GM12878 (cell line): ENCODE results near the gene PEF1. TPM values are rescaled to one million over a fixed set of nuclear protein-coding genes. Genes with fewer than 3 reads are reported as not detected.

Experiments
- BRCA1 ChIP-seq: IDR thresholded peaks from 2 replicates; pipeline ENCODE4 v1.6.1; 2011; ENCODE audit warnings: low read depth, low read length, improper control_type of control experiment
- CBFB ChIP-seq: IDR thresholded peaks from 2 replicates; pipeline ENCODE4 v1.6.1; 2016; ENCODE audit warnings: antibody characterized with exemption, low read depth
- CHD2 ChIP-seq: IDR thresholded peaks from 2 replicates; pipeline ENCODE4 v1.6.1; 2011; ENCODE audit warnings: low read depth, low read length, improper control_type of control experiment, borderline replicate concordance
- ETV6 ChIP-seq, 2 experiments: fragments of 450-650 bp in 1 of 2; IDR thresholded peaks in 1 of 2; conservative IDR thresholded peaks in 1 of 2; 2 replicates each; pipeline ENCODE4 v1.6.1; 2014; ENCODE audit warnings: antibody characterized with exemption in 1 of 2, borderline replicate concordance in 1 of 2, low read depth in 1 of 2, mild to moderate bottlenecking in 1 of 2, moderate library complexity in 1 of 2
- GATAD2B ChIP-seq: fragments of 450-650 bp; conservative IDR thresholded peaks from 2 replicates; pipeline ENCODE4 v1.6.1; 2017; ENCODE audit warnings: low read depth, mild to moderate bottlenecking, moderate library complexity
- KAT2A ChIP-seq: conservative IDR thresholded peaks from 2 replicates; pipeline ENCODE4 v1.6.1; 2011; ENCODE audit warnings: low read depth, low read length; ENCODE audit not compliant: control insufficient read depth
- NFXL1 ChIP-seq: fragments of 450-650 bp; IDR thresholded peaks from 2 replicates; pipeline ENCODE4 v1.6.1; 2017; ENCODE audit warnings: antibody characterized with exemption, mild to moderate bottlenecking, borderline replicate concordance
- PAX8 ChIP-seq: fragments of 450-650 bp; IDR thresholded peaks from 2 replicates; pipeline ENCODE4 v1.6.1; 2017; ENCODE audit warnings: mild to moderate bottlenecking, moderate library complexity
- POLR2AphosphoS2 ChIP-seq: IDR thresholded peaks from 2 replicates; pipeline ENCODE4 v1.6.1; 2011; ENCODE audit warnings: low read depth, mild to moderate bottlenecking, low read length, improper control_type of control experiment, moderate library complexity
- RBBP5 ChIP-seq: fragments of 200-600 bp; sonication (generic); conservative IDR thresholded peaks from 2 replicates; pipeline ENCODE4 v1.6.1; 2016
- RUNX3 ChIP-seq: IDR thresholded peaks from 2 replicates; pipeline ENCODE4 v1.6.1; 2012; ENCODE audit warnings: low read length, inconsistent platforms
- SIN3A ChIP-seq: IDR thresholded peaks from 2 replicates; pipeline ENCODE4 v1.6.1; 2012; ENCODE audit warnings: low read depth, low read length, improper control_type of control experiment
- SMAD5 ChIP-seq: IDR thresholded peaks from 2 replicates; pipeline ENCODE4 v1.6.1; 2016; ENCODE audit warnings: antibody characterized with exemption, low read depth
- SP1 ChIP-seq: IDR thresholded peaks from one replicate; pipeline ENCODE4 v1.6.1; 2011; ENCODE audit warnings: low read depth, low read length
- STAT3 ChIP-seq: IDR thresholded peaks from 2 replicates; pipeline ENCODE4 v1.6.1; 2011; ENCODE audit warnings: low read depth, low read length, improper control_type of control experiment
- TARDBP ChIP-seq: IDR thresholded peaks from 2 replicates; pipeline ENCODE4 v1.6.1; 2016; ENCODE audit warnings: borderline replicate concordance
- TCF7 ChIP-seq: IDR thresholded peaks from 2 replicates; pipeline ENCODE4 v1.6.1; 2014; ENCODE audit warnings: antibody characterized with exemption, borderline replicate concordance
- ZNF384 ChIP-seq: IDR thresholded peaks from 2 replicates; pipeline ENCODE4 v1.6.1; 2012; ENCODE audit warnings: low read depth, mild to moderate bottlenecking, low read length, improper control_type of control experiment, borderline replicate concordance
- ZNF622 ChIP-seq: fragments of 450-650 bp; IDR thresholded peaks from 2 replicates; pipeline ENCODE4 v1.6.1; 2017; ENCODE audit warnings: mild to moderate bottlenecking, inconsistent platforms
- polyA plus RNA-seq, 11 experiments: library from polyadenylated mRNA; depleted of rRNA in 4 of 11; unstranded in 6 of 11; stranded (reverse) in 5 of 11; fragments of >200 nt; fragmentation: Nextera tagmentation in 4 of 11; fragmentation: Illumina TruSeq in 1 of 11; extraction: Ambion mirVana in 4 of 11; extraction: Trizol in 1 of 11; gene quantifications; 1 replicate in 1 of 11; 2 replicates in 10 of 11; pipeline versions ENCODE4 v1.2.1 to v1.2.3, GENCODE V29; 2011 to 2016; ENCODE audit warnings: inconsistent platforms in 2 of 11, missing spikeins in 2 of 11, low read depth in 1 of 11
- total RNA-seq, 4 experiments: library from RNA; depleted of rRNA in 3 of 4; stranded (reverse); fragments of >200 nt in 3 of 4; fragmentation: Illumina TruSeq in 1 of 4; extraction: Trizol in 1 of 4; gene quantifications; 2 replicates each; pipeline versions ENCODE4 v1.2.1 to v1.2.3, GENCODE V29; 2013 to 2021
- TF ChIP-seq, protein P1 (sequence below): fragments of 150-350 bp; IDR thresholded peaks from 2 replicates; pipeline ENCODE4 v1.6.1; 2014; ENCODE audit warnings: mild to moderate bottlenecking, low read depth, low read length
- TF ChIP-seq, protein P2 (sequence below): fragments of 450-650 bp; IDR thresholded peaks from 2 replicates; pipeline ENCODE4 v1.6.1; 2016; ENCODE audit warnings: mild to moderate bottlenecking
- TF ChIP-seq, protein P3 (sequence below): IDR thresholded peaks from 2 replicates; pipeline ENCODE4 v1.6.1; 2012; ENCODE audit warnings: low read depth, low read length, improper control_type of control experiment
- TF ChIP-seq, protein P4 (sequence below): IDR thresholded peaks from 2 replicates; pipeline ENCODE4 v1.6.1; 2012; ENCODE audit warnings: mild to moderate bottlenecking, low read depth, low read length
- TF ChIP-seq, protein P5 (sequence below): fragments of 450-650 bp; IDR thresholded peaks from 2 replicates; pipeline ENCODE4 v1.6.1; 2017; ENCODE audit warnings: low read depth, mild to moderate bottlenecking, moderate library complexity

The PEF1 gene
- total and polyA plus RNA-seq, 10 of the 15 experiments (the other 5 are each of a cell fraction or from before 2014, with no cell fraction given) = 27.1 to 107 (median 79.0) TPM

DNA sequence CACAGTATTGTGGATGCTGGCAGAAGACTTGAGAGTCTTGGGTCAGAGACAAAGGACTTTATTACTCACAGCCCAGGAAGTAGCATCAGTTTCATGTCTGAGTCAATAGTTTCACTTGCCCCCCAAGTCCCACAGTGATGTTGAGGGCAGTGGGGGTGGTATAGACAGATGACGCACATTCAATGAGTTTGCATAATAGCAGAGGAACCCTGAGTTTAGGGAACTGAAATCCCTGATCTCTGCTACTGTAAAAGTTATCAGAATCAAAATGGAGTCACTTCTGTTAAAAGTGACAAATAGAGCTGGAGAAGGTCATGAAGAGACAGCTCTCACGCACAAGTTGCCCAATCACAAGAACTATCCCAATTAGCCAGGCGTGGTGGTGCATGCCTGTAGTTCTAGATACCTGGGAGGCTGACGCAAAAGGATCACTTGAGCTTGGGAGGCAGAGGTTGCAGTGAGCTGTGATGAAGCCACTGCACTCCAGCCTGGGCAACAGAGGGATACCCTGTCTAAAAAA, 38.7 kb downstream of the PEF1 start (continued):
- TF ChIP-seq, protein P1, sequence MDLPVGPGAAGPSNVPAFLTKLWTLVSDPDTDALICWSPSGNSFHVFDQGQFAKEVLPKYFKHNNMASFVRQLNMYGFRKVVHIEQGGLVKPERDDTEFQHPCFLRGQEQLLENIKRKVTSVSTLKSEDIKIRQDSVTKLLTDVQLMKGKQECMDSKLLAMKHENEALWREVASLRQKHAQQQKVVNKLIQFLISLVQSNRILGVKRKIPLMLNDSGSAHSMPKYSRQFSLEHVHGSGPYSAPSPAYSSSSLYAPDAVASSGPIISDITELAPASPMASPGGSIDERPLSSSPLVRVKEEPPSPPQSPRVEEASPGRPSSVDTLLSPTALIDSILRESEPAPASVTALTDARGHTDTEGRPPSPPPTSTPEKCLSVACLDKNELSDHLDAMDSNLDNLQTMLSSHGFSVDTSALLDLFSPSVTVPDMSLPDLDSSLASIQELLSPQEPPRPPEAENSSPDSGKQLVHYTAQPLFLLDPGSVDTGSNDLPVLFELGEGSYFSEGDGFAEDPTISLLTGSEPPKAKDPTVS = no peak
- TF ChIP-seq RUNX3 = peak; percentile 89
- TF ChIP-seq KAT2A = no peak
- TF ChIP-seq ETV6 (conservative IDR thresholded peaks at IDR 0.05 in 1 of 2, IDR thresholded peaks at IDR 0.05 in 1 of 2; ENCODE audit: borderline replicate concordance in 1 of 2, low read depth in 1 of 2) = peak in 1 of 2 experiments; percentile 97; a peak in 2 of 4 replicates
- TF ChIP-seq SIN3A = no peak
- no peak for TF ChIP-seq SMAD5
- no peak for TF ChIP-seq ZNF622
- TF ChIP-seq, protein P2, sequence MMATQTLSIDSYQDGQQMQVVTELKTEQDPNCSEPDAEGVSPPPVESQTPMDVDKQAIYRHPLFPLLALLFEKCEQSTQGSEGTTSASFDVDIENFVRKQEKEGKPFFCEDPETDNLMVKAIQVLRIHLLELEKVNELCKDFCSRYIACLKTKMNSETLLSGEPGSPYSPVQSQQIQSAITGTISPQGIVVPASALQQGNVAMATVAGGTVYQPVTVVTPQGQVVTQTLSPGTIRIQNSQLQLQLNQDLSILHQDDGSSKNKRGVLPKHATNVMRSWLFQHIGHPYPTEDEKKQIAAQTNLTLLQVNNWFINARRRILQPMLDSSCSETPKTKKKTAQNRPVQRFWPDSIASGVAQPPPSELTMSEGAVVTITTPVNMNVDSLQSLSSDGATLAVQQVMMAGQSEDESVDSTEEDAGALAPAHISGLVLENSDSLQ = peak; percentile 39
- peak; percentile 48; the same call in 1 of the 2 replicates for TF ChIP-seq GATAD2B
- TF ChIP-seq, protein P3, sequence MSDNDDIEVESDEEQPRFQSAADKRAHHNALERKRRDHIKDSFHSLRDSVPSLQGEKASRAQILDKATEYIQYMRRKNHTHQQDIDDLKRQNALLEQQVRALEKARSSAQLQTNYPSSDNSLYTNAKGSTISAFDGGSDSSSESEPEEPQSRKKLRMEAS = no peak
- 0 out of 2 replicates have a peak, but pooled peaks have one; percentile 27 for TF ChIP-seq TARDBP
- TF ChIP-seq BRCA1 = no peak
- TF ChIP-seq, protein P4, sequence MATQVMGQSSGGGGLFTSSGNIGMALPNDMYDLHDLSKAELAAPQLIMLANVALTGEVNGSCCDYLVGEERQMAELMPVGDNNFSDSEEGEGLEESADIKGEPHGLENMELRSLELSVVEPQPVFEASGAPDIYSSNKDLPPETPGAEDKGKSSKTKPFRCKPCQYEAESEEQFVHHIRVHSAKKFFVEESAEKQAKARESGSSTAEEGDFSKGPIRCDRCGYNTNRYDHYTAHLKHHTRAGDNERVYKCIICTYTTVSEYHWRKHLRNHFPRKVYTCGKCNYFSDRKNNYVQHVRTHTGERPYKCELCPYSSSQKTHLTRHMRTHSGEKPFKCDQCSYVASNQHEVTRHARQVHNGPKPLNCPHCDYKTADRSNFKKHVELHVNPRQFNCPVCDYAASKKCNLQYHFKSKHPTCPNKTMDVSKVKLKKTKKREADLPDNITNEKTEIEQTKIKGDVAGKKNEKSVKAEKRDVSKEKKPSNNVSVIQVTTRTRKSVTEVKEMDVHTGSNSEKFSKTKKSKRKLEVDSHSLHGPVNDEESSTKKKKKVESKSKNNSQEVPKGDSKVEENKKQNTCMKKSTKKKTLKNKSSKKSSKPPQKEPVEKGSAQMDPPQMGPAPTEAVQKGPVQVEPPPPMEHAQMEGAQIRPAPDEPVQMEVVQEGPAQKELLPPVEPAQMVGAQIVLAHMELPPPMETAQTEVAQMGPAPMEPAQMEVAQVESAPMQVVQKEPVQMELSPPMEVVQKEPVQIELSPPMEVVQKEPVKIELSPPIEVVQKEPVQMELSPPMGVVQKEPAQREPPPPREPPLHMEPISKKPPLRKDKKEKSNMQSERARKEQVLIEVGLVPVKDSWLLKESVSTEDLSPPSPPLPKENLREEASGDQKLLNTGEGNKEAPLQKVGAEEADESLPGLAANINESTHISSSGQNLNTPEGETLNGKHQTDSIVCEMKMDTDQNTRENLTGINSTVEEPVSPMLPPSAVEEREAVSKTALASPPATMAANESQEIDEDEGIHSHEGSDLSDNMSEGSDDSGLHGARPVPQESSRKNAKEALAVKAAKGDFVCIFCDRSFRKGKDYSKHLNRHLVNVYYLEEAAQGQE = no peak
- TF ChIP-seq STAT3 = no peak
- no peak for TF ChIP-seq NFXL1
- TF ChIP-seq TCF7 = 0 out of 2 replicates have a peak, but pooled peaks have one; percentile 45
- TF ChIP-seq RBBP5 = no peak
- peak; percentile 84 for TF ChIP-seq SP1
- no peak for TF ChIP-seq ZNF384
- TF ChIP-seq CBFB = 0 out of 2 replicates have a peak, but pooled peaks have one; percentile 35
- no peak for TF ChIP-seq POLR2AphosphoS2
- TF ChIP-seq PAX8 = no peak
- TF ChIP-seq, protein P5, sequence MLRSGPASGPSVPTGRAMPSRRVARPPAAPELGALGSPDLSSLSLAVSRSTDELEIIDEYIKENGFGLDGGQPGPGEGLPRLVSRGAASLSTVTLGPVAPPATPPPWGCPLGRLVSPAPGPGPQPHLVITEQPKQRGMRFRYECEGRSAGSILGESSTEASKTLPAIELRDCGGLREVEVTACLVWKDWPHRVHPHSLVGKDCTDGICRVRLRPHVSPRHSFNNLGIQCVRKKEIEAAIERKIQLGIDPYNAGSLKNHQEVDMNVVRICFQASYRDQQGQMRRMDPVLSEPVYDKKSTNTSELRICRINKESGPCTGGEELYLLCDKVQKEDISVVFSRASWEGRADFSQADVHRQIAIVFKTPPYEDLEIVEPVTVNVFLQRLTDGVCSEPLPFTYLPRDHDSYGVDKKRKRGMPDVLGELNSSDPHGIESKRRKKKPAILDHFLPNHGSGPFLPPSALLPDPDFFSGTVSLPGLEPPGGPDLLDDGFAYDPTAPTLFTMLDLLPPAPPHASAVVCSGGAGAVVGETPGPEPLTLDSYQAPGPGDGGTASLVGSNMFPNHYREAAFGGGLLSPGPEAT = peak; percentile 83; the same call in 1 of the 2 replicates
- peak; percentile 89 for TF ChIP-seq CHD2
